RPMI8226 (cell line): ENCODE measurements around the gene CTXN2.

Source experiments
- DNase-seq: peaks from one replicate; pipeline ENCODE4 v3.0.0-alpha.2; 2015

The CTXN2 gene

GRCh38 chr15:48225771-48226170 lies 34.3 kb downstream of the CTXN2 start:
- DNase-seq, result no peak

GRCh38 chr15:48230498-48230897 lies 39.0 kb downstream of the CTXN2 start:
- no peak for DNase-seq

DNA sequence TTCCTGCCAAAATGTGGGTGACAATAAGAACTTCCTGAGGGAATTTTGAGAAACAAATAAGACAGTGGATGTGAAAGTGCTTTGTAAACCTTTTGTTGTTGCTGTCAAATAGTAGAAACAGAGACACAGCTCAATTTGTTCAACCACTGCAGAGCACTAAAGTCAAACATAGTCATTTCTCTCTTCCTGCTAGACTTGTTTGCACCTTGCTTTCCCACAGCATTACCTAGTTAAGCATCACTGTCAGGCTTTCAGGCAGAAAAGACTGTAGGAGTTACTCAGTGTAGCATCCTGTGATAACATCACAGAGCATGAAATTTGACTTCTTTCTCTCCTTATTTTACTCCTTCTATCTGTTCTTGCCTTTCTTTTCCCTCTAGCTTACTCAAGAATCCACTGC lies 41.8 kb downstream of the CTXN2 start:
- DNase-seq, result no peak

DNA sequence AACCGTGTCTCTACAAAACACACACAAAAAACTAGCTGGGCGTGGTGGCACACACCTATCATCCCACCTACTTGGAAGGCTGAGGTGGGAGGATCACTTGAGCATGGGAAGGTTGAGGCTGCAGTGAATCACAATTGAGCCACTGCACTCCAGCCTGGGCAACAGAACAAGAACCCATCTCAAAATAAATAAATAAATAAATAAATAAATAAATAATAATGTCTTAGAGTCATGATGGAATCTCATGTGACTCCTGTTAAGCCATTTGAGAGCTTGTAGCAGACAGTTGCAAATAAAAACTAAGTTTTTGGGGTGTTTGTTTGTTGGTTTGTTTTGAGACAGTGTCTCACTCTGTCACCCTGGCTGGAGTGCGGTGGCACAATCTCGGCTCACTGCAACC lies 47.9 kb downstream of the CTXN2 start:
- no peak for DNase-seq

DNA sequence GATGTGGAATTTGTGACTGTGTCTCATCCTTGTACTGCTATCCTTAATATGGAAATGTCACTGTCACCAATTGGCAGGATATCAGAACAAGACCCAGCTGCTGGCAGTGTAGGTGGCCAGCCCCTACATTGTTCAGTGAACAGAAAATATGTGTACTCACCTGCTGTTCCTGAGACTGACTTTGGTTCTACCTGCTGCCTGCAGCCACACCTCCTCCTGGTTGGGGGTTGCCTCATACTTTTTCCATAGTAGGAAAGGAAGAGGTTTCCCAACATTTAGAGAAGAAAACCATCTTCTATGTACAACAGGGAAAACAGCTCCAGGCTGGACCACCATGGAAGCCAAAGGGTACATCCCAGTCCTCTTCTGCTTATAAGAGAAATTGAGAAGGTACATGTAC lies 50.5 kb downstream of the CTXN2 start:
- DNase-seq, result no peak

DNA sequence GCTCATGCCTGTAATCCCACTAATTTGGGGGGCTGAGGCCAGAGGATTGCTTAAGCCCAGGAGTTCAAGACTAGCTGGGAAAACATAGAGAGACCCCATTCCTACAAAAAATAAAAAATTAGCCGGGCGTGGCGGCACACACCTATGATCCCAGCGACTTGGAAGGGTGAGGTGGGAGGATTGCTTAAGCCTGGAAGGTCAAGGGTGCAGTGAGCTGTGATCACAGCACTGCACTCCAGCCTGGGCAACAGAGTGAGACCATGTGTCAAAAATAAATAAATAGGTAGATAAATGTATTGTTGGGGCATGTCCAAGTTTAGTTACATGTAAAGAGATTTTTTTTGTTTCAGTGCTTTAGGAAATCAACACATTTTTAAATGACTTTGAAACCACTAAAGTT lies 51.1 kb downstream of the CTXN2 start:
- no peak for DNase-seq

GRCh38 chr15:48244921-48245320 lies 53.5 kb downstream of the CTXN2 start:
- DNase-seq, result no peak

GRCh38 chr15:48248414-48248813 lies 56.9 kb downstream of the CTXN2 start:
- no peak for DNase-seq

GRCh38 chr15:48250640-48251076 lies 59.2 kb downstream of the CTXN2 start:
- peak; percentile 66 for DNase-seq

GRCh38 chr15:48253172-48253571 lies 61.7 kb downstream of the CTXN2 start:
- no peak for DNase-seq
